NCI-H146 treated with DMSO at 0.1 percent for 48 hours (cell line): Measurements from ENCODE around the gene MRPL20.

ENCODE experiments used
- DNase-seq: peaks from one replicate; lab custom pipeline; 2025; ENCODE audit not compliant: unreplicated experiment; lab: John Stamatoyannopoulos, UW

MRPL20 gene

GRCh38 chr1:1365875-1366698 is 41.0 kb downstream of the MRPL20 start:
- no peak for DNase-seq

DNA sequence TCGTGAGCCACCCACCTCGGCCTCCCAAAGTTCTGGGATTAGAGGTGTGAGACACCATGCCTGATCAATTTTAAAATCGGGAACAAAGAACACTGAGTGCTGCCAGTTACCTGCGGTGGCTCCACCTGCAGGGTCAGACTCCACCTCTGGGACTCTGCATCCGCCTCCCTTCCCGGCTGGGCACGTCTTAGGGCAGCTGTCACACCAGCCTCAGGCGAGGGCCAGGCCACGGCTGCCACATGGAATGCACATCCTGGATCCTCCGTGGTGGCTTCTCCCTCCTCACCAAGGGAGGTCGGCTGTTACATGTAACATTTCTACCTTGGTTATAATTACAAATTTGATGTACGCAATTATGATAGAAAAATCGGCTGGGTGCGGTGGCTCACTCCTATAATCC is 42.8 kb downstream of the MRPL20 start:
- no peak for DNase-seq

- DNase-seq: no peak
These were observed 45.1 kb downstream of the MRPL20 start for GRCh38 chr1:1361982-1362423.

DNA sequence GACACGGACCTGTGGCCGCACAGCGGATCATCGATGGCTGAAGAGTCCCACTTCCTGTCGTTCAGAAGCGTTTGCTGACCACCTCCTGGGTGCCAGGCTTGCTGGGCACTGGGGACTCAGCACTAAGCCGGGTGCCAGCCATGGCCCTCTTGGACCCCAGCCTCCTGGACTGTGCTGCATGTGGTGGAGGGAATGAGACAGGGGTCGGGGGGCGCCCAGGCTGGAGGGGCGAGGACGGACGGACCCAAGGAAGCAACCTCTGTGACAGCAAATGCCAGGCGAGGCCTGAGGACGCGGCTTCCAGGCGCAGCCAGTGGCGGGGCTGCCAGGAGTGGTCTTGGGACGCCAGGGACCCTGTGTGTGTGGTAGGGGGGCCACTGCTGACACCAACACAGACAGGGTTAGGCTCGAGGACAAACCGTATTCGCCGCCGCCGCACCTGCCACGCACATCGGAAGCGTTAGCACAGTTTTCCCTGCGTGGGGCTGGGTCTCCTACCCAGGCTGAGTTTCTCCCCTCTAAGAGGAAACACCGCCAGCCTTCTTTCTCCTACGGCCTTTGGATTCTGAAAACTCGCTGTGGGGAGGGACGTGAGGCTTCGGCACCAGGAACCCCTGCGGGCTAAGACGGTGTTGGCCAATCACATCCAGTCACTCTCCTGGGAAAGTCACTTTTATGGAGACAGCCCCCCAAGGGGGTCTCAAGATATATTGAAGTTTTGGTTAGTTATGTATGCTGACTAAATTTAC is 45.7 kb downstream of the MRPL20 start:
- DNase-seq: no peak

GRCh38 chr1:1360506-1361169 is 46.5 kb downstream of the MRPL20 start:
- no peak for DNase-seq

DNA sequence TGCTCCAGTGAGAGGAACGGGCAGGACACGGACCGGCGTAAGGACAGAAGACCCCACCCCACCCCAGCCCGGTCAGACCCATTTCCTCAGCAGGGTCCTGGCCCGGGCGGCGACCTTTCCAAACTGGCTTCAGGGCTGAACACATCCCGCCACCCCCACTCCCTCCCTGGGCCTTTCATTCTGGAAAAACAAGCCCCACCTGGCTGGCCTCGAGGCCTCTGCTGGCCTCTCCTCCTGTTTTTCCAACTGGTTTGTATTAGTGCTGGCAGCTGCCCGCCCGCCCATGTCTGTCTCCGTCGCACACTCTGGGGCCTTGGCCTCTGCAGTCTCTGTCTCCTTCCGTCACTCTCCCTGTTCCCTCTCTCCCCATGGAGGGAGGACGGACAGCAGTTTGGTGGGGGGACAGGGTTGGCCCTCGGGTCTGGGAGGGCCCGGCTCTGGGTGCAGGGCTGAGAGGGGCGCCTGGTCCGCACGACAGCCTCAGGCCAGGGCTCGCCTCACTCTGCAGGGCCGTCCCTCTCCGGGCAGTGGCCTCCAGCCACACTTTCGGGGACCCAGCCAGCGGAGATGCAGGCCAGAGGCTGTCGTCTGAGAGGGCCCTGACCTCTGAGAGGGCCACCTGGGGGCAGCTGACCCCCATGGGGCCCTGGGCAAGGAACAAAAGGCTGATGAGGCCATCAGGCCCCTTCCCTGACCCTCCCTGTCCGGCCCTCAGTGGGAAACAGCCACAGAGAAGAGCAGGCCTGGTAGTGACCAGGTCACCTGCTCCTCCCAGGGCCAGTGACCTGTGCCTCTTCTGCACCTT is 47.2 kb downstream of the MRPL20 start:
- no peak for DNase-seq

GRCh38 chr1:1359308-1359663 is 47.8 kb downstream of the MRPL20 start:
- no peak for DNase-seq

DNA sequence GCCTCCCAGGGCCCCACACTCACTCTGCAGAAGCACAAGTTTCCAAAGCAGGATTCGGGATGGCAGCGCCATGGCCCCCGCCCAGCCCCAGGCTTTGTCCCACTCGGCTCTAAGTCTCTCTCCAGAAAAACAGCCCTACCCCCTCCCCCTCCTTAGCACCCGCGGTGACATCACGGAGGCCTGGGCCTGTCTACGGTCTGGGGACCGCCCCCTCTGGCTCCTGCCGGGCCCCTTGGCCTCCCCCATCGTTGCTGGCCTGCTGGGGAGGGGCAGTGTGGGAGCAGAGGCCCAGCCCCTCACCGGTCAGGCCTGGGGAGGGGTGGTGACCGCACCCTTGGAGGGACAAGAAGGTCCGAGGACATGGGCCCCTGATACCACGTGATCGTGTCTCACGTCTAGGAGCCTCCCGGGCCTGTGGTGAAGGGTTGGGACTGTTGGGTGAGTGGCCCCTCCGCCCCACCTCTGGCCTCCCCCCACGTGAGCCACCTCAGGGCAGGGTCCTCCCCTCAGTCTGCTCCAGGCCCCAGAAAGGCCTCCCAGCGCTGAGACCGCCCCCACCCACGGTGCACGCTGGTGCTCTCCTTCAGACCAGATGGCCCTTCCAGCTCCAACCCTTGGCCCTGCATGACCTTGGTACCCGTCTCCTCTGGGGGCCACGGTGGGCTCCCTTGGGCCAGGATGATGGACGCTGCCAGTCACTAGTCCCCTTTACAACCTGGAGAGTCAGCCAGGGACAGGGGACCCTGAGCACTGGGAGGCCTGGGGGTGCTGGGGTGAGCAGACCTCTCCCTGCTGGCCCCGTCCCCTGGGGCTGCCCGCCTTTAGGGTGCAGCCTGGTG is 48.4 kb downstream of the MRPL20 start, which contains the start of gene MXRA8:
MXRA8 (minus strand) TSS at position 123 of the 839 bp plus-strand sequence; CDS start at position 72, 51 bp downstream.
- DNase-seq: no peak

DNA sequence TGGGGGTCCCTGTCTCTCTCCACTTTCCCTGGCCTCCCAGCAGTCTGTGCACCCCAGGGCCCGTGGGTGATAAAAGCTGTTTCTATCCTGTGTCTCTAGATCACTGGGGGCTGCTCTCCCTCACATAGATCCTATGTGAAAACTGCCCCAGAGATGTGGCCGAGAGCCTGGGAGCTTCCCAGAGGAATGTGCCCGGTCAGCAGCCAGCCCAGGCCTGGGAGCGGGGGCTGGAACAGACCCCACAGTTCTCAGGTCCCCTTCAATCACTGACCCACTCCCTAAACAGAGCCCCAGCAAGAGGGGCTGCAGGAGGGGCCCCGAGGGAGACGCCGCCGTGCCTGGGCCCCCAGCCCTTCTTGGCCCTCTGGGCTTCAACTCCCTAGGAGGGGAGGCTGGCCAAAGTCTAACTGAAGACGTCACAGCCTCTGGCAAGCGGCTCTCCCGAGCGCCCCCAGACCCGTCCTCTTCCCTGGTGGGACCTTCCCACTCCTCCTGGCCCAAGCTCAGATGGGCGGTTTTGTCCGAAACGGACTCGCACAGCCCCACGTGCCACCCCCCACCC is 49.1 kb downstream of the MRPL20 start:
- no peak for DNase-seq

GRCh38 chr1:1356796-1357401 is 50.2 kb downstream of the MRPL20 start:
- DNase-seq: no peak

DNA sequence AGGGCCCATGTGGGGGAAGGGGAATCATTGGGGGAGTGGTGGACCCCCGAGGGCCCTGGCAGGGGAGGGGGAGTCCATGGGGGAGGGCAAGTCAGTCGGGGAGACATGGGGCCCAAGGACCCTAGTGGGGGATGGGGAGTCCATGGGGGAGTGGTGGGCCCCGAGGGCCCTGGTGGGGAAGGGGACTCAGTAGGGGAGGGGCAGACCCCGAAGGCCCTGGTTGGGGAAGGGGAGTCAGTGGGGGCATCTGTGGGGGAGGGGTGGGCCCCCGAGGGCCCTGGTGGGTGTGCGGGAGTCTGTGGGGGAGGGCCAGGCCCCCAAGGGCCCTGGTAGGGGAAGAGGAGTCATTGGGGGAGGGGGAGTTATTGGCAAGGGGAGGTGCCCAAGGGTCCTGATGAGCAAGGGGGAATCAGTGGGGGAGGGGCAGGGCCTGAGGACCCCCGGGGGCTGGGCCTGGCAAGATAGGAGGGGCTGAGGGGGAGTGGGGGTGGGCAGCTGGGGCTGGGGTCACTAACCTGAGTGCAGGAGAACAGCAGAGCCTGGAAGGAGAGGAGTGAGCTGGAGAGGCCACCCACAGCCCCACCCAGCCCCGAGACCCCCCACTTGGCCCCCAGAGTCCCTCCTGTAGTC is 50.8 kb downstream of the MRPL20 start:
- no peak for DNase-seq

DNA sequence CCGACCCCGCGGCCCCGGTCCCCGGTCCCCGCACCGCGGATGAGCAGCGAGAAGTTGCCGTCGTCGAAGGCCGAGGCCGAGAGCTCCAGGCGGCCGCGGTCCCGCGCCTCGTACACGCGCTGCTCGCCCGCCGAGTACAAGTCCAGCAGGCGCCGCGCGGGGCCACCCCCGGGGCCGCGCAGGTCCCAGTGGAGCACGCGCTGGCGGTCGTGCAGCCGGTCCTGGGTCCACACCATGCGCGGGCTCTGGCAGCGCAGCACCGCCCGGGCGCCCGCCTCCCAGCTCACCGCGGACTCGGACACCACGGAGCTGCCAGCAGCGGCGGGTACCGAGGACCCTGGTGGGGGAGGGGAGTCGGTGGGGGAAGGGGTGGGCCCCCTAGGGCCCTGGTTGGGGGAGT is 51.7 kb downstream of the MRPL20 start:
- DNase-seq: no peak

- no peak for DNase-seq
These were observed 52.5 kb downstream of the MRPL20 start for GRCh38 chr1:1354271-1355247.

GRCh38 chr1:1353389-1354151 is 53.5 kb downstream of the MRPL20 start:
- no peak for DNase-seq

- no peak for DNase-seq
These were observed 54.2 kb downstream of the MRPL20 start for GRCh38 chr1:1352786-1353388.
